Endothelial cell of umbilical vein (primary cell): Measurements from ENCODE around the gene DDIT3. TPM values are rescaled to one million over a fixed set of nuclear protein-coding genes. Genes with fewer than 3 reads are reported as not detected.
A peak's percentile ranks its signal among the peaks of the same experiment; 100 is the strongest.

Experiments used
- BruUV-seq: library from RNA; stranded (reverse); fragments of 400-500 nt; replicated peaks from 2 replicates; lab custom pipeline; 2021; lab: Mats Ljungman, UMichigan
- CTCF ChIA-PET: fragments of 300-600, 350-600 bp; sonication (Branson Sonifier 250); formaldehyde crosslinking; loops from one replicate; lab custom pipeline; 2021; ENCODE audit warnings: antibody characterized with exemption, inconsistent platforms; lab: Charles Lee
- POLR2A ChIA-PET: fragments of 300-600, 350-600 bp; sonication (Branson Sonifier 250); formaldehyde crosslinking; loops from one replicate; lab custom pipeline; 2021; ENCODE audit warnings: antibody characterized with exemption, inconsistent platforms; lab: Charles Lee
- DNase-seq: peaks from one replicate; pipeline ENCODE4 v3.0.0-alpha.2; 2011; ENCODE audit warnings: low read depth, low spot score
- FAIRE-seq: peaks from 2 replicates; lab custom pipeline; 2011; peaks lifted over from hg19 to GRCh38; lab: Jason Lieb, UNC
- H2AFZ ChIP-seq: 2 replicates; pipeline ENCODE4 v1.6.0; 2012; ENCODE audit warnings: low read depth, low read length, control low read depth, inconsistent platforms
- H3K27ac ChIP-seq: 2 replicates; pipeline ENCODE4 v1.5.1; 2011; ENCODE audit warnings: low read depth, mild to moderate bottlenecking, control low read depth, low read length, moderate library complexity; ENCODE audit not compliant: insufficient read depth
- H3K27me3 ChIP-seq, 2 experiments: 2 replicates each; pipeline versions ENCODE4 v1.6.0 to v1.6.1; 2011; ENCODE audit warnings: low read length in 2 of 2, mixed read lengths in 1 of 2; ENCODE audit not compliant: control insufficient read depth in 2 of 2, insufficient read depth in 2 of 2
- H3K36me3 ChIP-seq, 2 experiments: 2 replicates in 1 of 2; 3 replicates in 1 of 2; pipeline ENCODE4 v1.5.1; 2011; ENCODE audit warnings: low read length in 2 of 2, mild to moderate bottlenecking in 1 of 2, moderate library complexity in 1 of 2; ENCODE audit not compliant: control insufficient read depth in 2 of 2, insufficient read depth in 2 of 2; ENCODE audit errors: extremely low read depth in 1 of 2
- H3K4me1 ChIP-seq: 3 replicates; pipeline ENCODE4 v1.5.1; 2011; ENCODE audit warnings: mild to moderate bottlenecking, low read length; ENCODE audit not compliant: control insufficient read depth, insufficient read depth; ENCODE audit errors: extremely low read depth
- H3K4me2 ChIP-seq: 2 replicates; pipeline ENCODE4 v1.6.1; 2011; ENCODE audit warnings: low read length, control low read depth, mixed read lengths; ENCODE audit not compliant: insufficient read depth
- H3K4me3 ChIP-seq, 3 experiments: fragments of 200-600 bp in 1 of 3; sonication (generic), shearing (Covaris generic) in 1 of 3; replicated peaks in 1 of 3; 2 replicates each; pipeline ENCODE4 v1.5.1; 2011 to 2016; ENCODE audit warnings: control low read depth in 3 of 3, low read length in 3 of 3, mild to moderate bottlenecking in 2 of 3, inconsistent platforms in 1 of 3, low read depth in 1 of 3, moderate library complexity in 1 of 3; ENCODE audit not compliant: insufficient read depth in 1 of 3
- H3K79me2 ChIP-seq: 2 replicates; pipeline ENCODE4 v1.6.0; 2012; ENCODE audit warnings: low read length, inconsistent platforms; ENCODE audit not compliant: control insufficient read depth, insufficient read depth
- H3K9ac ChIP-seq: replicated peaks from 2 replicates; pipeline ENCODE3; 2011; ENCODE audit warnings: low read length, control low read depth; ENCODE audit not compliant: insufficient read depth; ENCODE audit errors: extremely low read depth
- H3K9me1 ChIP-seq: replicated peaks from 3 replicates; pipeline ENCODE4 v1.6.0; 2011; ENCODE audit warnings: mild to moderate bottlenecking, low read length; ENCODE audit not compliant: control insufficient read depth, insufficient read depth; ENCODE audit errors: extremely low read depth
- H3K9me3 ChIP-seq: replicated peaks from 2 replicates; pipeline ENCODE4 v1.5.1; 2012; ENCODE audit warnings: low read length, inconsistent platforms; ENCODE audit not compliant: control insufficient read depth, insufficient read depth
- H4K20me1 ChIP-seq: replicated peaks from 2 replicates; pipeline ENCODE3; 2011; ENCODE audit warnings: mild to moderate bottlenecking, low read length; ENCODE audit not compliant: control insufficient read depth, insufficient read depth; ENCODE audit errors: extremely low read depth
- CTCF ChIP-seq, 2 donors: IDR thresholded peaks; 1 replicate in 1 of 2; 2 replicates in 1 of 2; pipeline ENCODE4 v1.5.1; 2011; ENCODE audit warnings: low read length in 2 of 2, mild to moderate bottlenecking in 2 of 2, moderate library complexity in 2 of 2, control low read depth in 1 of 2, inconsistent platforms in 1 of 2, low read depth in 1 of 2; ENCODE audit not compliant: insufficient read depth in 1 of 2; ENCODE audit errors: extremely low read depth in 1 of 2
- EZH2 ChIP-seq: IDR thresholded peaks from 2 replicates; pipeline ENCODE4 v1.6.1; 2012; ENCODE audit warnings: borderline replicate concordance, low read depth, mild to moderate bottlenecking, moderate library complexity, low read length, inconsistent platforms; ENCODE audit not compliant: severe bottlenecking
- FOS ChIP-seq: IDR thresholded peaks from 2 replicates; pipeline ENCODE4 v1.6.1; 2011; ENCODE audit warnings: mild to moderate bottlenecking, low read length, moderate library complexity, borderline replicate concordance; ENCODE audit not compliant: insufficient read depth
- GATA2 ChIP-seq: IDR thresholded peaks from 2 replicates; pipeline ENCODE4 v1.7.0; 2011; ENCODE audit warnings: low read depth, mild to moderate bottlenecking, moderate library complexity, mixed read lengths, low read length; ENCODE audit not compliant: insufficient read length, insufficient read depth
- JUN ChIP-seq: IDR thresholded peaks from 2 replicates; pipeline ENCODE4 v1.6.1; 2011; ENCODE audit warnings: borderline replicate concordance, low read depth; ENCODE audit not compliant: insufficient read length, insufficient read depth
- MYC ChIP-seq: IDR thresholded peaks from one replicate; pipeline ENCODE4 v1.6.1; 2011; ENCODE audit warnings: mild to moderate bottlenecking, low read depth, low read length
- POLR2A ChIP-seq: IDR thresholded peaks from 2 replicates; pipeline ENCODE4 v1.6.1; 2012; ENCODE audit warnings: low read depth, mild to moderate bottlenecking, control low read depth, low read length
- POLR2AphosphoS5 ChIP-seq: IDR thresholded peaks from 2 replicates; pipeline ENCODE4 v1.6.1; 2012; ENCODE audit warnings: low read depth, mild to moderate bottlenecking, control low read depth, low read length, moderate library complexity; ENCODE audit not compliant: insufficient read depth
- dilution Hi-C: fragments of 300-500 bp; cut with MboI; formaldehyde crosslinking; loops from one replicate; pipeline ENCODE4 v1.15.0; 2019; ENCODE audit warnings: low sequenced_read_pairs; ENCODE audit not compliant: extremely low pct_ligation_motif_present
- intact Hi-C: fragments of 100-400 bp; cut with micrococcal nuclease; formaldehyde crosslinking; loops from one replicate; pipeline ENCODE4 v1.10.0; 2022
- polyA plus RNA-seq, 4 experiments: library from polyadenylated mRNA; depleted of rRNA in 3 of 4; stranded (reverse) in 3 of 4; unstranded in 1 of 4; fragments of >200 nt; gene quantifications; 2 replicates each; pipeline versions ENCODE4 v1.2.1 to v1.2.3, GENCODE V29; 2011 to 2012; ENCODE audit warnings: missing spikeins in 1 of 4
- total RNA-seq: library from RNA; stranded (reverse); gene quantifications from 2 replicates; pipeline ENCODE4 v1.2.3, GENCODE V29; 2021
- TF ChIP-seq, protein P1 (sequence below): IDR thresholded peaks from 2 replicates; pipeline ENCODE4 v1.6.1; 2011; ENCODE audit not compliant: insufficient read depth, insufficient read length

The DDIT3 gene
- total and polyA plus RNA-seq, 2 donors (not counting 3 experiments of a cell fraction or from before 2014, with no cell fraction given): 13.7 to 22.0 TPM

GRCh38 chr12:57470970-57471656 lies 49.2 kb downstream of the DDIT3 start:
- FAIRE-seq (peak; percentile 21), DNase-seq (no peak)
- TF ChIP-seq EZH2: no peak
- no peak for TF ChIP-seq GATA2
- no peak for TF ChIP-seq POLR2AphosphoS5
- no peak for TF ChIP-seq POLR2A
- TF ChIP-seq, protein P1, sequence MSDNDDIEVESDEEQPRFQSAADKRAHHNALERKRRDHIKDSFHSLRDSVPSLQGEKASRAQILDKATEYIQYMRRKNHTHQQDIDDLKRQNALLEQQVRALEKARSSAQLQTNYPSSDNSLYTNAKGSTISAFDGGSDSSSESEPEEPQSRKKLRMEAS: no peak
- TF ChIP-seq FOS: no peak
- no peak for TF ChIP-seq JUN
- TF ChIP-seq MYC: no peak
- no peak for TF ChIP-seq CTCF (IDR thresholded peaks at IDR 0.05; ENCODE audit: extremely low read depth in 1 of 2, insufficient read depth in 1 of 2, low read depth in 1 of 2, low read length in 2 of 2)
- no peaks in the 10 kb centered on the region for H3K79me2 ChIP-seq
- ChIA-PET CTCF (interaction anchor here (1.5 to 4.0 kb wide), 2 partner anchors 8 to 12 kb away, joined by 4 to 17 read pairs; partner anchors contain the start of gene GLI1), POLR2A (no interaction called here)
- H3K4me2 ChIP-seq: no peak overlapping the region
- H3K27me3 ChIP-seq: peaks cover 48 to 55% of the 10 kb centered on the region in 2 experiments
- H3K9me1 ChIP-seq: no peaks in the 10 kb centered on the region
- H3K27ac ChIP-seq: no peak overlapping the region
- no peaks in the 10 kb centered on the region for H3K9me3 ChIP-seq
- H2AFZ ChIP-seq: no peak overlapping the region
- H3K36me3 ChIP-seq: no peaks in the 10 kb centered on the region
- H3K9ac ChIP-seq: no peak overlapping the region
- intact Hi-C loops: no loop called here
- no TSS peak for BruUV-seq
- dilution Hi-C loops: no loop called here
- peaks cover 4% of the 10 kb centered on the region for H3K4me1 ChIP-seq
- no peak overlapping the region for H3K4me3 ChIP-seq
- no peaks in the 10 kb centered on the region for H4K20me1 ChIP-seq
